Nucleus accumbens (tissue), 56 donors: ENCODE data around the gene POLD2.
A peak's percentile ranks its signal among the peaks of the same experiment; 100 is the strongest.

Experiments used
- DNase-seq, 56 donors: peaks; one replicate each; lab custom pipeline; 2025; lab: John Stamatoyannopoulos, UW

The POLD2 gene

GRCh38 chr7:44116087-44116788 is 7.1 kb downstream of the POLD2 start:
- no peak for DNase-seq

- peak in 52 of 56 donors; percentile 11 to 89 (median 74) for DNase-seq
Observed at GRCh38 chr7:44114586-44115310, 8.6 kb downstream of the POLD2 start.

GRCh38 chr7:44113764-44114354 is 9.5 kb downstream of the POLD2 start:
- no peak for DNase-seq

DNA sequence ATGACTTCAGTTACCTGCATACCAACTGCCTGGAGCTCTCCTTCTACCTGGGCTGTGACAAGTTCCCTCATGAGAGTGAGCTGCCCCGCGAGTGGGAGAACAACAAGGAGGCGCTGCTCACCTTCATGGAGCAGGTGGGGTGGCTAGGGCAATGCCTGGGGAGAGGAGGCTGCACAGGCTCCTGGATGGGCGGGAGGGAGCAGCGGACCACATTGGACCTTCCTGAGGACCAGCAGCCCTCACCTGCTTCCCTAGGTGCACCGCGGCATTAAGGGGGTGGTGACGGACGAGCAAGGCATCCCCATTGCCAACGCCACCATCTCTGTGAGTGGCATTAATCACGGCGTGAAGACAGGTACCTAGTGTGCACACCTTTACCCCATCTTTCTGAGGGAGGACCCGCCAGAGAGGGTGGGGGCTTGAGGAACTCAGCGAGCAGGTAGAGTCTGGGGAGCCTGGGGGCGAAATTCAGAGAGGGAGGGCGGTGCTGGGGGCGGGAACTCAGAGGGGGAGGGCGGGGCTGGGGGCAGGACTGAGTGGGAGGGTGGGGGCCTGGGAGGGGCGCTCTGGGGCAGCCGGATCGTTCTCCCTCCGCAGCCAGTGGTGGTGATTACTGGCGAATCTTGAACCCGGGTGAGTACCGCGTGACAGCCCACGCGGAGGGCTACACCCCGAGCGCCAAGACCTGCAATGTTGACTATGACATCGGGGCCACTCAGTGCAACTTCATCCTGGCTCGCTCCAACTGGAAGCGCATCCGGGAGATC is 10.2 kb downstream of the POLD2 start:
- DNase-seq = no peak

DNA sequence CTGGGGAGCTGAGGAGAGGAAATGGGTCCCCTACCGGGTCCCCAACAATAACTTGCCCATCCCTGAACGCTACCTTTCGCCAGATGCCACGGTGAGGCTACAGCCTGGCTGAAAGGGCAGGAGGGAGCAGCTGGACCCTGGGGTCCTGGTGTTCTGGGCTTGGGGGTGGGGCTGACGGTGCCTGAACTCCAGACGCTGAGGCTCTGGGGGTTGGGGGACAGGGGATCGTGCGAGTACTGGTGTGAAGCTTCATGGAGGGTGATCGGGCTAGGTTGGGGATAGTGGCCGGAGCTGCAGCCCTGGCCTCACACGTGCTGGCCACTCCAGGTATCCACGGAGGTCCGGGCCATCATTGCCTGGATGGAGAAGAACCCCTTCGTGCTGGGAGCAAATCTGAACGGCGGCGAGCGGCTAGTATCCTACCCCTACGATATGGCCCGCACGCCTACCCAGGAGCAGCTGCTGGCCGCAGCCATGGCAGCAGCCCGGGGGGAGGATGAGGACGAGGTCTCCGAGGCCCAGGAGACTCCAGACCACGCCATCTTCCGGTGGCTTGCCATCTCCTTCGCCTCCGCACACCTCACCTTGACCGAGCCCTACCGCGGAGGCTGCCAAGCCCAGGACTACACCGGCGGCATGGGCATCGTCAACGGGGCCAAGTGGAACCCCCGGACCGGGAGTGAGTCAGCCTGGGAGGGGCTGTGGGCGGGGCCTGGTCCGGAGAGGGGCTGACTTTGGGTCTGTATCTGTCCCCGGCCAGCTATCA is 10.9 kb downstream of the POLD2 start:
- no peak for DNase-seq

DNA sequence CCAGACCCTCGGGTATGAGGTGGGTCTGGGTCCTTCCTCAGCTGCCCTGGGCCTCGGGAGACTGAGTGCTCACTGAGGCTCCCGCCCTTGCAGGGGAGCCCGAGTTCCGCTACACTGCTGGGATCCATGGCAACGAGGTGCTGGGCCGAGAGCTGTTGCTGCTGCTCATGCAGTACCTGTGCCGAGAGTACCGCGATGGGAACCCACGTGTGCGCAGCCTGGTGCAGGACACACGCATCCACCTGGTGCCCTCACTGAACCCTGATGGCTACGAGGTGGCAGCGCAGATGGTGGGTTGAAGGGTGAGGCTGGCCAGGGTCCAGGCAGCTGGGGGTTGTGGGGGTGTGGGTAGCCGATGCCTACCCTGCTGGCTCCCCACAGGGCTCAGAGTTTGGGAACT is 11.6 kb downstream of the POLD2 start:
- DNase-seq = peak in 20 of 56 donors; percentile 11 to 68 (median 32)

DNA sequence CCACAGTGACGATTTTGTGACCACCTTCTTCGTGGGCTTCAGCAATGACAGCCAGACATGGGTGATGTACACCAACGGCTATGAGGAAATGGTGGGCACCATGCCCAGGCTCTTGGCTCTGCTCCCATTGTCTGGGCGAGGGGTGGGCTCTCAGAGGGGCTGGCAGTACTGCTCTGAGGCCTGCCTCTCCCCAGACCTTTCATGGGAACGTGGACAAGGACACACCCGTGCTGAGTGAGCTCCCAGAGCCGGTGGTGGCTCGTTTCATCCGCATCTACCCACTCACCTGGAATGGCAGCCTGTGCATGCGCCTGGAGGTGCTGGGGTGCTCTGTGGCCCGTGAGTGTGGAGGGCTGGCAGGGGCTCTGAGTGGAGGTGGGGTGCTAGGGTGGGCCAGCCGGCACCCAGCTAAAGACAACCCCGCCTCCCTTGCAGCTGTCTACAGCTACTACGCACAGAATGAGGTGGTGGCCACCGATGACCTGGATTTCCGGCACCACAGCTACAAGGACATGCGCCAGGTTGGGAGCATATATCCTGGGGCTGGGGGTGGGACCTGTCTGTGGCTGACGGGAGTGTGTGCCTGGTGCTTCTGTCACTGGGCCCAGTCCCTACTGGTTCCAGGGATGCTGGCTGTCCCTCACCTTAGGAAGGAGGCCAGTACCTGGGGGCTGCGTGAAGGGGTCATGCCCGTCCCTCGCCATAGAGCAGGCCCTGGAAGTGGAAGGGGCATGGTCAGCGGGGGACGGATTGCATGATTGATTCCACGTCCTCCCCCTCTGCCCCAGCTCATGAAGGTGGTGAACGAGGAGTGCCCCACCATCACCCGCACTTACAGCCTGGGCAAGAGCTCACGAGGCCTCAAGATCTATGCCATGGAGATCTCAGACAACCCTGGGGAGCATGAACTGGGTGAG is 12.4 kb downstream of the POLD2 start:
- DNase-seq = no peak

- no peak for DNase-seq
Observed at GRCh38 chr7:44109991-44110390, 13.4 kb downstream of the POLD2 start.

- no peak for DNase-seq
Observed at GRCh38 chr7:44108768-44109750, 14.3 kb downstream of the POLD2 start.

GRCh38 chr7:44107961-44108767 is 15.2 kb downstream of the POLD2 start:
- no peak for DNase-seq

DNA sequence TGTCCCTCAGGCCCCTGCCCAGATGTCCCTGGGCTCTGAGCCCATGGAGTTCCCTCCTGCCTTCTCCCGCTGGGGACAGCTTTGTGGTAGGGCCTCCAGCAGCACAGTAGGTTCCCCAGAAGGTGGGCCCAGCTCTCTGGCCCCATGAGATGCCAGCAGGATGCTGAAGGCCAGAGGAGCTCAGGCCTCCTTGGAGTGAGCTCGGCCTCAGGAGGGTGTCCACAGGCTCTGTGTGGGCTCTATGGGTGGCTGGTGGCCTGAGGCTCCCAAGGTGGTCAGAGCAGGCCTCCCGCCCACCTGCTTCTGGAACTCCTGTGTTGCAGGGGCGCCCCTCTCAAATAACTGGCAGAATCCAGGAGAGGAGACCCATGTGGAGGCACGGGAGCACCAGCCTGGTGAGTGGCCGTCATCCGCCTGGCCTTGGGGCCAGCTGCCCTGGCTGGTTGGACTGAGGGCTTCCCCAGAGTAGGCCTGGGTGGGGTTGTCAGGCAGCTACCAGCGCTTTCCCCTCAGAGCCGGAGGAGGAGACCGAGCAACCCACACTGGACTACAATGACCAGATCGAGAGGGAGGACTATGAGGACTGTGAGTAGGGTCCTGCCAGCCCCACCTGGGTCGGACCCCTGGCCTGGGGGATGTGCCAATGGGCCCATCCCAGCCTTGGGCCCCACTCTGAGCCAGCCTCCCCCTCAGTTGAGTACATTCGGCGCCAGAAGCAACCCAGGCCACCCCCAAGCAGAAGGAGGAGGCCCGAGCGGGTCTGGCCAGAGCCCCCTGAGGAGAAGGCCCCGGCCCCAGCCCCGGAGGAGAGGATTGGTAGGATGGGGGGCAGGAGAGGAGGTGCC is 16.0 kb downstream of the POLD2 start:
- DNase-seq = no peak

- DNase-seq = no peak
Observed at GRCh38 chr7:44106311-44107065, 16.9 kb downstream of the POLD2 start.

DNA sequence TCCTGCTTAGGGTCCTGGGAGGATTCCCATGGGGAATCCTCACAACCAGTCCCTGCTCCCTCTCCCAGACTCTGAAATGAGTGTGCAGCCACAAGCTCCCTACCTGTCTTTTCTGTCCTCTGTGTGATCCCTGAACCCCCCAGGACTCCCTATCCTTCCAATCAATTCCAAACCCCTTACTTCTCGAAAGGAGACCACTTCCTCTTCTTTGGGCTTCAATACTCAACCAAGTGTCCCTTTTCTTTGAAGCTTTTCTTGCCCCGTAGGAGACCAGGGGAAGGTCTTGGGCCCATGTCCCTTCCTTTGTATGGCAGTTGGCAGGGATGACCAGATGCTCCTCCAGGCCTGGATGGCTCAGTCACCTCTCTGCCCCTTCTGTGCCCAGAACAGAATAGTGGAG is 17.5 kb downstream of the POLD2 start:
- DNase-seq = no peak

DNA sequence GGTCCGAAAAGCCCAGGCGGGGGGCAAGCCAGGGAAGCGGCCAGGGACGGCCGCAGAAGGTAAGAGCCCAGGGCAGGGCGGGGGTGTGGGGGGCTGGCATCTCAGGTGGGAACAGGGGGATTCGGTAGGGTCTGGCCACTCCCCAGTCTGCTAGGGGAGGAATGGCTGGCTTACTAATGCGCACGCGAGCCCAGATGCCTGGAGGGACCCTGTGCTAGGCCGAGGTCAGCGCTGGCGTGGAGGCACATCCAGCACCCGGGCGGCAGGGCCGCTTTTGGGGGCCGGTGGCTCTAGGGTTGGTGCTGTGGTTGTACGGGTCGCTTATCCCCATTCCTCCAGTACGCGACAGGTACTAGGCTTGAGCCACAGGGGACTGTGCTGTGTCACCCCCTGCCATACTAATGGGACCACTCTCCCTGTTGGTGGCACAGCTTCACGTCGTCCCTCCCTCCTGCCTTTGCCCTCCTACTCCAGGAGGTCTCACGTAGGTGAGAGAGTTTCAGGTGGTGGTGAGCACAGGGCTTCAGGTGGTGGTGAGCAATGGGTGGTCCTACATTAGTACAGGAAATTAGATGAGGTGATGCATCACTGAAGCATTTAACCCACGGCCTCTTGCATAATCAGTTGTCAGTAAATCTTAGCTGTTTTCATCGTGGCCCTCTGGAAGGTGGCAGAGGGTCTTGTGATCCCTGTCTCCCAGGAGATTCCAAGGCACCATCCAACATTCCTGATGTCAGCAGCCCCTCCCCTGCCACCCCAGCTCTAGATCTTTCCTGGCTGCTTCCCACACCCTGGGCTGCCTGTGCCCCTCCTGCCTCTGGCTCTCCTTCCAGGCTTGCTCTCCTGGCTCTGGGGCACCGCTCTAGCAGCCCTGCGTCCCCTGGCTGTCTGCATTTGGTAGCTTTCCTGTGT is 18.2 kb downstream of the POLD2 start:
- peak in 38 of 56 donors; percentile 14 to 77 (median 48) for DNase-seq
